Left forelimb (tissue), 1 donor: Measurements from ENCODE around the gene PGM2L1.
"Not testable (repeated sequence)": the region's sequence is repeated elsewhere in the genome, so short reads cannot be mapped to it uniquely, and the experiment has no call there.

Experiments
- DNase-seq: peaks from one replicate; pipeline ENCODE4 v3.0.0-alpha.2; 2018; ENCODE audit warnings: low spot score

The PGM2L1 gene

GRCh38 chr11:74398244-74399159, at the start of gene PGM2L1:
PGM2L1 (minus strand) TSS chr11:74398433; CDS start chr11:74398161, 272 bp downstream.
- peak; percentile 95 for DNase-seq

- DNase-seq: no peak
Observed at GRCh38 chr11:74447720-74448119, 49.5 kb upstream of the PGM2L1 start.

GRCh38 chr11:74446532-74446938, 48.3 kb upstream of the PGM2L1 start:
- DNase-seq: no peak

GRCh38 chr11:74444173-74444826, 46.1 kb upstream of the PGM2L1 start:
- DNase-seq: no peak

- DNase-seq: no peak
Observed at GRCh38 chr11:74443071-74443864, 45.0 kb upstream of the PGM2L1 start.

- no peak for DNase-seq
Observed at GRCh38 chr11:74442636-74443035, 44.4 kb upstream of the PGM2L1 start.

GRCh38 chr11:74438681-74439080, 40.4 kb upstream of the PGM2L1 start:
- no peak for DNase-seq

- DNase-seq: no peak
Observed at GRCh38 chr11:74437441-74438042, 39.3 kb upstream of the PGM2L1 start.

GRCh38 chr11:74434528-74434927, 36.3 kb upstream of the PGM2L1 start:
- DNase-seq: no peak

GRCh38 chr11:74429205-74429604, 31.0 kb upstream of the PGM2L1 start:
- no peak for DNase-seq

- no peak for DNase-seq
Observed at GRCh38 chr11:74427384-74427886, 29.2 kb upstream of the PGM2L1 start.

- no peak for DNase-seq
Observed at GRCh38 chr11:74425100-74425499, 26.9 kb upstream of the PGM2L1 start.

- no peak for DNase-seq
Observed at GRCh38 chr11:74418509-74418895, 20.3 kb upstream of the PGM2L1 start.

GRCh38 chr11:74417860-74418508, 19.8 kb upstream of the PGM2L1 start:
- no peak for DNase-seq

GRCh38 chr11:74417379-74417804, 19.2 kb upstream of the PGM2L1 start:
- DNase-seq: no peak

GRCh38 chr11:74416974-74417373, 18.7 kb upstream of the PGM2L1 start:
- not testable (repeated sequence) for DNase-seq

GRCh38 chr11:74412733-74413359, 14.6 kb upstream of the PGM2L1 start:
- DNase-seq: no peak

- DNase-seq: no peak
Observed at GRCh38 chr11:74412321-74412720, 14.1 kb upstream of the PGM2L1 start.

- DNase-seq: no peak
Observed at GRCh38 chr11:74409633-74410032, 11.4 kb upstream of the PGM2L1 start.

GRCh38 chr11:74403607-74404321, 5.5 kb upstream of the PGM2L1 start:
- DNase-seq: no peak
